ACC112 (cell line): Measurements from ENCODE around the gene SLC38A8.

Experiments used
- H2AFZ ChIP-seq: fragments of 200-600 bp; sonication (generic); one replicate; pipeline ENCODE4 v1.6.0; 2017; ENCODE audit warnings: antibody characterized with exemption, low read length; ENCODE audit not compliant: unreplicated experiment
- H3K27ac ChIP-seq: fragments of 200-600 bp; sonication (generic); 2 replicates; pipeline ENCODE4 v1.5.1; 2014; ENCODE audit warnings: low read depth, mild to moderate bottlenecking, antibody characterized with exemption, low read length, moderate library complexity
- H3K27me3 ChIP-seq: fragments of 200-600 bp; sonication (generic); 2 replicates; pipeline ENCODE4 v1.6.1; 2014; ENCODE audit warnings: mild to moderate bottlenecking, antibody characterized with exemption, low read length, moderate library complexity, mixed read lengths; ENCODE audit not compliant: insufficient read depth
- H3K36me3 ChIP-seq: fragments of 200-600 bp; sonication (generic); 2 replicates; pipeline ENCODE4 v1.6.1; 2016; ENCODE audit warnings: mild to moderate bottlenecking, antibody characterized with exemption, low read length, moderate library complexity, mixed read lengths; ENCODE audit not compliant: insufficient read depth
- H3K4me1 ChIP-seq: fragments of 200-600 bp; sonication (generic); one replicate; pipeline ENCODE4 v1.6.1; 2016; ENCODE audit warnings: low read length, mixed read lengths; ENCODE audit not compliant: insufficient read depth, unreplicated experiment, control insufficient read depth
- H3K4me3 ChIP-seq: fragments of 200-600 bp; sonication (generic); 2 replicates; pipeline ENCODE4 v1.5.1; 2014; ENCODE audit warnings: mild to moderate bottlenecking, low read depth, low read length
- H3K79me2 ChIP-seq: fragments of 200-600 bp; sonication (generic); one replicate; pipeline ENCODE4 v1.6.0; 2016; ENCODE audit warnings: low read length; ENCODE audit not compliant: control insufficient read depth, unreplicated experiment, insufficient read depth

The SLC38A8 gene

DNA sequence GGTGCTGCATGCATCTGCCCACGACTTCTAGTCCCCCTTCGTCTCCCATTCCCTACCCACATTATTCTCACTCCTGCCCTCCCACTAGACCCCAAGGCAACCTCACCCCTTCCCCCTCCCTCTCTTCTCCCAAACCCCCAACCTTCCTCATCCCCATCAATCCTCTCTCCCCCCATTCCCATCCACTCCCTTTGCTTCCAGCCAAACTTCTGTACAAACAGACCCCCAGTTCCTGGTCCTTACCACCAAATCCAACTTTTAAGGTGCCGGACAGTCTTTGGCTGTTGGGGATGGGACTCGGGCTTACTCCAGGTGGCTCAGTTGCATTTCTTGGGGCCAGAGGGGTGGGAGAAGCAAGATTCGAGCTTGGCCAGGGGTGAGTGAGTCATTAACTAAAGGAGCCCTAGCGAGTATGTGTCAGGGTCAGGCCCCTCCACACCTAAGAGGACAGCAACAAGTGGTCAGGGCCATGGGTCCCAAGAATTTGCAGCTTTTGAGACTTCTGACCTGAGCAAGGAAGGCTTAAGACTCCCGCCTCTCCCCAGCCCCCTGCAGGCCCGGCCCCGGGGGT, at the start of gene SLC38A8:
SLC38A8 (minus strand) TSS at position 488 of the 571 bp plus-strand sequence. CDS start 638 bp downstream, outside the sequence.
- Histone ChIP-seq H3K4me3 (no peak within 1 kb of the TSS), H3K27me3 (peaks cover 36% of the 10 kb centered on the region), H3K36me3 (no peaks in the 10 kb centered on the region), H2AFZ (no peak within 1 kb of the TSS), H3K27ac (no peak within 1 kb of the TSS), H3K4me1 (no peaks in the 10 kb centered on the region), H3K79me2 (no peaks in the 10 kb centered on the region)

DNA sequence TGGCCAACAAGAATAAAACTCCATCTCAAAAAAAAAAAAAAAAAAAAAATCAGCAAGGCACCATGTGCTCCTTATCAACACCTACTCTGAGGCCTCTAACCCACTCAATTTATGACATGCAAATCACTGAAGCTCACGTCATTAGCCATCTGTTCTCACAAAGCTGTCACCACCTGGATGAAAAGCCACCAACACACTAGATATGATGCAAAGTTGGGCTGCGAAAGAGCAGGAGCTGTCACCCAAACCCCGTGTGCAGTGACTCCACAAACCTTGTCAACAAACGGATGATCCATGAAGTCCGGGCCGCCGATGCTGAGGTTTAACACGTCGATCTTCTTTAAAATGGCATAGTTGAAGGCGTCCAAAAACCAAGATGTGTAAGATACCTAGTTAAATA, 48.9 kb upstream of the SLC38A8 start:
- Histone ChIP-seq H3K4me3 (no peak overlapping the region), H3K27me3 (no peaks in the 10 kb centered on the region), H3K36me3 (peaks cover 23% of the 10 kb centered on the region), H3K79me2 (no peaks in the 10 kb centered on the region), H3K27ac (no peak overlapping the region), H3K4me1 (no peaks in the 10 kb centered on the region), H2AFZ (no peak overlapping the region)

DNA sequence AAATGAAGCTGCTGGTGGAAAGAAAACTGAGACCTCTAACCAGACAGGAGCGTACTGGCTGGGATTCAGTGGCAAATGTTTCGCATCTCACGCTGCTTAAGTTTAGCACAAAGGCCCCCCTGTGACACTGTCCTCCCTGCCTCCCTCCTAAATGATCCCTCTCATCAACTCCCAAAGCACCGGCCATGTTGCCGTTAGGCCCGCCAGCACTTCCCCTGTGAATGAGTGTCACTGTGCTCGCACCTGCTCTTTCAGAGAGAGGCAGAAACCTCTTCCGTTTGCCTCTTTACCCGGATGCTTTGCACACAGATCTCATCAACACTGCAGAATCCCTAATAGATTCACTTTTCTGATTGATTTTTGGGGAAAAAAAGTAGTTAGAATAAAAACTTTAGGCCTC, 47.6 kb upstream of the SLC38A8 start:
- Histone ChIP-seq H3K4me3 (no peak overlapping the region), H3K79me2 (no peaks in the 10 kb centered on the region), H2AFZ (no peak overlapping the region), H3K36me3 (peaks cover 16% of the 10 kb centered on the region; the same call in 1 of the 2 replicates), H3K4me1 (no peaks in the 10 kb centered on the region), H3K27me3 (no peaks in the 10 kb centered on the region), H3K27ac (no peak overlapping the region)

DNA sequence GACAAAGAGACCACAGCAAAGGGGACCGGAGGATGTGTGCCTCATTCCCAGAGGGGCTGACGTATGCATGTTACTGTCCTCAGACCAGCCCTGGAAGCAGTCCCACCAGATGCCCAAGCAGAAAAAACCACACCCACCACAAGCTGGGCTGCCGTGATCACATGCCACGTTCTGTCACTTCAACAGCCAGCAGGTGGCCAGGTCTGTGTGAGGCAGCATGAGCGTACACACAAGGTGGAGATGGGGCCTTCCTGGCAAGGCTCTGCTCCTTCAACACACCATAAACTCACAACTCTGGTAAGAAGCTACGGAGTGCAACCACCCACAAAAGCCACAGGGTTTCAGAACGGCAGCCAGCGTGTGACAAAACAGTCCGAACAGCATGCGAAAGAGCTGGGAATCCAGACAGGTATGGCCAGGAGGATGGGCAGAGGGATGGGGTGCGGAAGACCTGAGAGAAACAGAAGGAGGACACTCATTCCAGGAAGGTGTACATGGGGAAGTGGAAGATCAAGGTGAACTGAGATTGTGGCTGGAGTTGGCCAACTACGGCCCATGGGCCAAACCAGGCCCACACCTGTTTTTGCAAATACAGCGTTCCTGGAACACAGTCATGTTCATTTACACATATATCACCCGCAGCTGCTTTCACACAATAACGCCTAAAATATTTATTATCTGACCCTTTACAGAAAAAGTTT, 46.2 kb upstream of the SLC38A8 start:
- Histone ChIP-seq H2AFZ (no peak overlapping the region), H3K27me3 (no peaks in the 10 kb centered on the region), H3K27ac (no peak overlapping the region), H3K36me3 (peaks cover 19% of the 10 kb centered on the region; the same call in 1 of the 2 replicates), H3K79me2 (no peaks in the 10 kb centered on the region), H3K4me3 (no peak overlapping the region), H3K4me1 (no peaks in the 10 kb centered on the region)

DNA sequence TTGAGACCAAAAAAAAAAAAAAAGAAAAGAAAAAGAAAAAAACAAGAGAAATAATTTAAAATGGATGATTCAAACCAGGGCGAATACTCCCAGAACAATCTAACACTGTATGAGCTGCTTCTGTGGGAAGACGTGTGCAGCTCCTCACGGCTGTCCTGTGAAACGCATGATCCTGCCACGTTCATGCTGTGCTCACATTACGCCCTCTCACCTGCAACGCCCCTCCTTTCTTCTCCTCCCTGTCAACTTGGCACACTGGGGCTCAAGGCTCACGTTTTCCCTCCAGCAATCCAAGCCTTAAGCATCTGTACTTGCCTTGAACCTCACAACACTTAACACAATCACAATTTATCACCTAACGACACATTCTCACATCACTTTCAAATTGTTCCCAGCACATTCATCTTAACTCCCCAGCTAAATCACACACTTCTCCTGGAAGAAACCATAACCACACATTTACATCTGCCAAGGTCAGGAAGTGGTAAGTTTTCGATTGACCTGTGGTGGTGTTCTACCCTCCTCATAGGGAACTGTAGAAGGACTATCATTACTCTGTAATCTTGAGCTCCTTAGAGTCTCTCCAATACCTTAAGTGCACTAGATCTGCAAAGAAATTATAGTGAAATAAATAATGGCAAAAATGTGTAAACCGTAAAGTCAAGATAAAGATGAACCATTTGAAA, 45.0 kb upstream of the SLC38A8 start:
- H3K4me3 ChIP-seq, result no peak overlapping the region
- H2AFZ ChIP-seq, result no peak overlapping the region
- H3K79me2 ChIP-seq, result no peaks in the 10 kb centered on the region
- H3K4me1 ChIP-seq, result no peaks in the 10 kb centered on the region
- peaks cover 18% of the 10 kb centered on the region; the same call in 1 of the 2 replicates for H3K36me3 ChIP-seq
- no peaks in the 10 kb centered on the region for H3K27me3 ChIP-seq
- no peak overlapping the region for H3K27ac ChIP-seq

DNA sequence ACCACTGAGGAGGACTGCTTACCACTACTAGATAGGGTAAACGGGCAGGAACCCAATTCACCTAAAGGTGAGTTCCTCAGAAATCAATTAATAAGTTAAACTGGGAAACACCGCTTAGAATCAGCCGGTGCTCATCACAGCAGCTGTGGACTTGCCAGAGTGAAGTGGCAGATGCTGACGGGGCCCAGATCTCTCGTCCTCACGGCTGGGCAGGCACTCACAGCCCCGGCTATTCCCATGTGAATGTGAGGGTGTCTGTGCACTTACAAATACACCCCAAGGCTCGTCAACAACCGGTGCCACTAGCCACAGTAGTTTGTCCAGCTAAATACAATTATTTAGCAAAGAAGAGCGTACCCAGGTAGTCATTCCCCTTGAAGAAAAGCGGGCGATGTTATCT, 44.4 kb upstream of the SLC38A8 start:
- H3K27ac ChIP-seq, result no peak overlapping the region
- H3K79me2 ChIP-seq, result no peaks in the 10 kb centered on the region
- H3K36me3 ChIP-seq, result peaks cover 17% of the 10 kb centered on the region; the same call in 1 of the 2 replicates
- no peak overlapping the region for H3K4me3 ChIP-seq
- no peaks in the 10 kb centered on the region for H3K4me1 ChIP-seq
- H2AFZ ChIP-seq, result no peak overlapping the region
- no peaks in the 10 kb centered on the region for H3K27me3 ChIP-seq

DNA sequence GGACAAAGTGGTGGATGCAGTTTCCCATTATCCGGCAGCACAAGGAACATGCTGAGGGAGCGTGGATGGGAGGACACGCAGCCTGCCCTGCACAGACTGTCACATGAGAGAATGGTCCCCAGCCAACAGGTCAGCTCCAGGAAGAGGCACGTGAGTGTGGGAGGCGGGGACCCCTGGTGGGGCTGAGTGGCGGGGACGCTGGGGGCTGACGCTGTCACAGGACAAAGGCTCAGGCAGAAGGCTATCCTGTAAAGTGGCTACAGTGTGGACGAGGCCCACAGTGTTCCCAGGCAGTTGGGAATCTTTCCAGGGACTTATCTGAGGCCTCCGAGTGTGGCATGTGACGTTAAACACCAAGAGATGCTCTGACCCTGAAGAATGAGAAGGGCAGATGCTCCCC, 43.7 kb upstream of the SLC38A8 start:
- no peak overlapping the region for H3K4me3 ChIP-seq
- no peaks in the 10 kb centered on the region for H3K79me2 ChIP-seq
- no peak overlapping the region for H3K27ac ChIP-seq
- peaks cover 17% of the 10 kb centered on the region for H3K36me3 ChIP-seq
- H3K4me1 ChIP-seq, result no peaks in the 10 kb centered on the region
- no peak overlapping the region for H2AFZ ChIP-seq
- no peaks in the 10 kb centered on the region for H3K27me3 ChIP-seq

DNA sequence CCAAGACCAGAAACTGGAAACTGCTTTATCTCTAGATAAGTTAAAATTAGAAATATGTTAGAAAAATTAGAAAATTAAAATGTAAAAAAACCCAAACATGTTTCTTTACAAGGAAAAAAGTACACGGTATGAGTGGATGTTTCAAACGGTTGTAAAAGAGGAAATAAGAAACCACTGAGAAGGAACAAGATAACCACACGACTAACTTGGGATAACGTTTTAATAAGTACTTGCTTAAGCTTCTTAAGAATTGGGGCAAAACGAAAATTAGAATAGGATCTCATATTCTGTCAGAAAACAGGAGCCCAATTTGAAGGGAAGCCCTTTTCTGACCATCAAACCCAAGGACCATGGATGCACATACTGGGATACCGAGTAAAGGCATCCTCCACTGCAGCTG, 43.2 kb upstream of the SLC38A8 start:
- H3K36me3 ChIP-seq, result peaks cover 17% of the 10 kb centered on the region

DNA sequence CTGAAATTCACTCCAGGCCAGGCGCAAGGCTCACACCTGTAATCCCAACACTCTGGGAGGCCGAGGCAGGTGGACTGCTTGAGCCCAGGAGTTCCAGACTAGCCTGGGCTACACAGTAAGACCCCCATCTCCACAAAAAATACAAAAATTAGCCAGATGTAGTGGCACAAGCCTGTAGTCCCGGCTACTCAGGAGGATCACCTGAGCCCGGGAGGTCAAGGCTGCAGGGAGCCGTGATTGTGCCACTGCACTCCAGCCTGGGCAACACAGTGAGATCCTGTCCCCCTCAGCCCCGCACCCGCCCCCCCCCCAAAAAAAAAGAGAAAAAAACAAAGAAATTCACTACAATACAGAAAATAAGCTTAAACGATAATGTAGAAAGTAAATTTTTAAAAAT, 42.7 kb upstream of the SLC38A8 start:
- Histone ChIP-seq H3K4me3 (no peak overlapping the region), H2AFZ (no peak overlapping the region), H3K36me3 (peaks cover 17% of the 10 kb centered on the region), H3K4me1 (no peaks in the 10 kb centered on the region), H3K79me2 (no peaks in the 10 kb centered on the region), H3K27ac (no peak overlapping the region), H3K27me3 (no peaks in the 10 kb centered on the region)

More for the DNA sequence above, 43.2 kb upstream of the SLC38A8 start:
- Histone ChIP-seq H3K79me2 (no peaks in the 10 kb centered on the region), H3K4me3 (no peak overlapping the region), H3K27me3 (no peaks in the 10 kb centered on the region), H2AFZ (no peak overlapping the region), H3K27ac (no peak overlapping the region), H3K4me1 (no peaks in the 10 kb centered on the region)

DNA sequence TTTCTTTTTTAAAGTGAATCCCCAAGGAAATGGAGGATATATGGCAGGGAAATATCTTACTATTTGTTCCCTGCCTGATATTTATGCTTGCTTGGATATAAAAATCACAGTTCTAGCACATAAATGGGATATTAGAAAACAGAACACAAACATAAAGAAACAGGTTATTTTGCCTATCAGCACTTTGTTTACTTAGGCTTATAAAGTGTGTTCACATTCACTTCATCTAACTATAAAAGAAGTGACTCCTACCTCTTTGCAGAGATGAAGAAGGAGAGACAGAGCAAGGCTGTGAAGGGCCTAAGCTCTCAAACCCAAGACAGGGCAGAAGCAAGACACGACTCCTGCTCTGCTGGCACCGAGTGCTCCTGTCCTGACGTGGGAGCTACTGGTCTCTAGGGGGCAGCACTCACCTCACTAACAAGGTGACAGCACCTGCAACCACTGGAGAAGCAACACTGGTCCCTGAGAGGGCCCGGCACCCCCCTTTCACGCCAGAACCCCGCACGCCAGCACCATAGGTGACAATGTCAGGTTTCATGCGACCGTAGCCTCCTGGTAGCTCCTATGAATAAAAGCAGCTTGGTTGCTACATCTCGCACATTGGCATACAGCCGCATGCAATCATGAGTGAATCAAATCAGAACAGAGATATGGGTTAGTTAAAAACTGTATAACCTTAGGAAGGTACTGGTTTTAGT, 42.1 kb upstream of the SLC38A8 start:
- Histone ChIP-seq H3K4me1 (no peaks in the 10 kb centered on the region), H3K27ac (no peak overlapping the region), H3K27me3 (no peaks in the 10 kb centered on the region), H3K36me3 (peaks cover 19% of the 10 kb centered on the region), H2AFZ (no peak overlapping the region), H3K4me3 (no peak overlapping the region), H3K79me2 (no peaks in the 10 kb centered on the region)
